Body of pancreas (tissue), 4 donors: ENCODE measurements around the gene SLC24A3.

Experiments used
- POLR2A ChIP-seq, 3 donors: fragments of 450-650 bp; IDR thresholded peaks; one replicate each; pipeline ENCODE4 v1.6.1; 2016; ENCODE audit warnings: antibody characterized with exemption in 3 of 3, mild to moderate bottlenecking in 2 of 3
- TF ChIP-seq, protein P1 (sequence below), 7 experiments: fragments of 450-650 bp in 4 of 7; fragments of 200-600 bp in 3 of 7; sonication (generic) in 3 of 7; IDR thresholded peaks; one replicate each; pipeline ENCODE4 v1.5.1; 2016 to 2019; ENCODE audit warnings: antibody characterized with exemption in 7 of 7

DNA sequence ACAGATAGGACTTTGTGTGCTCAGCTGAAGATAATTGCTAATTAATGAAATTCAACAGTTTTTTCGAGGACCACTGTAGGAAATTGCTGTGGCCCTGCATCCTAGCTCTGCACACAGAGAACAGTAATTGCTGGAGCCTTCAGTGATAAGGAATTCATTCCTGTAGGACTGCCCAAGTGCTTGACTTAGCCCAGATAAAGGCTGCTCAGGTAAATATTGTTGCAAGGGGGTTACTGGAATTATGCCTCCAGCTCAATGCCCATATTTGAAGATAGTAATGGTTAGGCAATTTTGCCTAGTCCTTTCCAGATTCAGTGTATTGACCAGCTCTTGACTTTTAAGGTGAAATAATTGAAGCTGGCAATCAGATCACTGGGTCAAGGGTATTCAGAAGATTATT, 122.9 kb downstream of the SLC24A3 start:
- TF ChIP-seq, protein P1, sequence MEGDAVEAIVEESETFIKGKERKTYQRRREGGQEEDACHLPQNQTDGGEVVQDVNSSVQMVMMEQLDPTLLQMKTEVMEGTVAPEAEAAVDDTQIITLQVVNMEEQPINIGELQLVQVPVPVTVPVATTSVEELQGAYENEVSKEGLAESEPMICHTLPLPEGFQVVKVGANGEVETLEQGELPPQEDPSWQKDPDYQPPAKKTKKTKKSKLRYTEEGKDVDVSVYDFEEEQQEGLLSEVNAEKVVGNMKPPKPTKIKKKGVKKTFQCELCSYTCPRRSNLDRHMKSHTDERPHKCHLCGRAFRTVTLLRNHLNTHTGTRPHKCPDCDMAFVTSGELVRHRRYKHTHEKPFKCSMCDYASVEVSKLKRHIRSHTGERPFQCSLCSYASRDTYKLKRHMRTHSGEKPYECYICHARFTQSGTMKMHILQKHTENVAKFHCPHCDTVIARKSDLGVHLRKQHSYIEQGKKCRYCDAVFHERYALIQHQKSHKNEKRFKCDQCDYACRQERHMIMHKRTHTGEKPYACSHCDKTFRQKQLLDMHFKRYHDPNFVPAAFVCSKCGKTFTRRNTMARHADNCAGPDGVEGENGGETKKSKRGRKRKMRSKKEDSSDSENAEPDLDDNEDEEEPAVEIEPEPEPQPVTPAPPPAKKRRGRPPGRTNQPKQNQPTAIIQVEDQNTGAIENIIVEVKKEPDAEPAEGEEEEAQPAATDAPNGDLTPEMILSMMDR (IDR thresholded peaks at IDR 0.05), result no peak
- no peak for TF ChIP-seq POLR2A (IDR thresholded peaks at IDR 0.05)
